Sigmoid colon (tissue), 7 donors: Measurements from ENCODE around the gene MBTPS2. TPM values are rescaled to one million over a fixed set of nuclear protein-coding genes. Genes with fewer than 3 reads are reported as not detected.

ENCODE experiments used
- DNase-seq: peaks from one replicate; pipeline ENCODE4 v3.0.0-alpha.2; 2019
- H3K27ac ChIP-seq, 4 donors: fragments of 200-600 bp; sonication (generic); one replicate each; pipeline ENCODE4 v1.5.1; 2016 to 2019; ENCODE audit warnings: mild to moderate bottlenecking in 1 of 4
- H3K27me3 ChIP-seq, 3 donors: fragments of 200-600 bp; sonication (generic); one replicate each; pipeline ENCODE4 v1.5.1; 2019; ENCODE audit warnings: mild to moderate bottlenecking in 1 of 3
- H3K36me3 ChIP-seq, 4 donors: fragments of 200-600 bp; sonication (generic); one replicate each; pipeline ENCODE4 v1.5.1; 2016 to 2019
- H3K4me1 ChIP-seq, 4 donors: fragments of 200-600 bp; sonication (generic); one replicate each; pipeline ENCODE4 v1.5.1; 2017 to 2019
- H3K4me3 ChIP-seq, 4 donors: fragments of 200-600 bp; sonication (generic); one replicate each; pipeline ENCODE4 v1.5.1; 2017 to 2019; ENCODE audit warnings: mild to moderate bottlenecking in 2 of 4, moderate library complexity in 1 of 4
- H3K9me3 ChIP-seq, 4 donors: fragments of 200-600 bp in 3 of 4; sonication (generic) in 3 of 4; one replicate each; pipeline versions ENCODE4 v1.5.1 to v1.6.1; 2013 to 2019
- CTCF ChIP-seq, 4 experiments: fragments of 450-650 bp in 3 of 4; fragments of 200-600 bp in 1 of 4; IDR thresholded peaks; one replicate each; pipeline ENCODE4 v1.5.1; 2016 to 2019; ENCODE audit warnings: antibody characterized with exemption in 4 of 4, mild to moderate bottlenecking in 3 of 4, moderate library complexity in 2 of 4
- EP300 ChIP-seq, 4 donors: sonication (generic); formaldehyde crosslinking; IDR thresholded peaks; one replicate each; pipeline ENCODE4 v1.6.1; 2017; ENCODE audit warnings: antibody characterized with exemption in 4 of 4
- POLR2A ChIP-seq, 2 donors: fragments of 450-650 bp; IDR thresholded peaks; one replicate each; pipeline ENCODE4 v1.6.1; 2016; ENCODE audit warnings: antibody characterized with exemption in 2 of 2, mild to moderate bottlenecking in 2 of 2, moderate library complexity in 2 of 2
- POLR2AphosphoS5 ChIP-seq, 4 donors: sonication (generic); formaldehyde crosslinking; IDR thresholded peaks; one replicate each; pipeline ENCODE4 v1.6.1; 2017; ENCODE audit warnings: antibody characterized with exemption in 4 of 4
- WGBS, 2 donors: extraction: QIAGEN DNeasy Blood & Tissue Kit; methylation state at CpG; one replicate each; pipeline ENCODE4 v1.1.7; 2013; 5-methylcytosine and 5-hydroxymethylcytosine counted together
- intact Hi-C: fragments of 100-400 bp; cut with DNase I; formaldehyde crosslinking; loops from one replicate; pipeline ENCODE4 v1.15.1; 2023
- polyA plus RNA-seq, 3 donors: library from polyadenylated mRNA; stranded (reverse); fragments of 200-250 nt; gene quantifications; one replicate each; pipeline ENCODE4 v1.2.3, GENCODE V29; 2013
- total RNA-seq, 4 donors: library from RNA; depleted of rRNA; stranded (reverse); fragments of >200 nt; gene quantifications; one replicate each; pipeline ENCODE4 v1.1.0, GENCODE V29; 2016
- donor health status: healthy with polysubstance abuse.
- donor health status: Bipolar disorder and iron deficiency.
- donor health status: healthy.

MBTPS2 gene
- 10 to 100 TPM in 3 of 4 donors, 1 to 10 TPM in 1; 9.9 to 15.8 (median 12.7) TPM for total RNA-seq
- 1 to 10 TPM in 2 of 3 donors, under 1 TPM in 1; under 0.01 to 4.3 (median 1.2) TPM for polyA plus RNA-seq

GRCh38 chrX:21839334-21840192 is at the start of gene MBTPS2:
Gene MBTPS2 (plus strand): TSS chrX:21839617. CDS start chrX:21839735, 118 bp downstream.
- Histone ChIP-seq H3K36me3 (no peaks in the 10 kb centered on the region), H3K27me3 (no peaks in the 10 kb centered on the region), H3K9me3 (no peaks in the 10 kb centered on the region), H3K4me3 (peak within 1 kb of the TSS; percentile 56 to 72 (median 64)), H3K4me1 (peaks cover 0 to 8% (median 3%) of the 10 kb centered on the region in 4 donors), H3K27ac (peak within 1 kb of the TSS; percentile 70 to 88 (median 81))
- peak; percentile 93 for DNase-seq
- TF ChIP-seq EP300 (IDR thresholded peaks at IDR 0.05) (no peak), POLR2A (IDR thresholded peaks at IDR 0.05) (peak; percentile 18 to 58), POLR2AphosphoS5 (IDR thresholded peaks at IDR 0.05) (peak; percentile 62 to 91 (median 75)), CTCF (IDR thresholded peaks at IDR 0.05) (no peak)
- 0 to 1% methylated on average over 61 of the region's 61 CpGs for WGBS, 2 donors
- intact Hi-C loops: loop anchor here (5.0 kb wide), 1 partner anchor 128 kb away; no protein-coding TSS in a partner anchor

GRCh38 chrX:21798677-21799219 is 40.7 kb upstream of the MBTPS2 start:
- TF ChIP-seq POLR2AphosphoS5 (IDR thresholded peaks at IDR 0.05) (peak in 1 of 4 donors; percentile 35), POLR2A (IDR thresholded peaks at IDR 0.05) (no peak), CTCF (IDR thresholded peaks at IDR 0.05) (no peak)
- Histone ChIP-seq H3K36me3 (no peaks in the 10 kb centered on the region), H3K27me3 (no peaks in the 10 kb centered on the region), H3K4me3 (no peak overlapping the region), H3K27ac (peak overlapping the region in 3 of 4 donors; percentile 59 to 75 (median 61)), H3K4me1 (peaks cover 0 to 41% (median 12%) of the 10 kb centered on the region in 4 donors), H3K9me3 (no peaks in the 10 kb centered on the region)
- no peak for DNase-seq
- WGBS, 2 donors: 74 to 88% methylated on average over 6 of the region's 6 CpGs
- intact Hi-C loops: no loop called here

GRCh38 chrX:21799767-21800166 is 39.6 kb upstream of the MBTPS2 start:
- no peaks in the 10 kb centered on the region for H3K27me3 ChIP-seq
- 81 to 89% methylated on average over 6 of the region's 6 CpGs for WGBS, 2 donors
- no peaks in the 10 kb centered on the region for H3K9me3 ChIP-seq
- intact Hi-C loops: no loop called here
- DNase-seq: no peak
- H3K27ac ChIP-seq: peak overlapping the region in 3 of 4 donors; percentile 59 to 75 (median 61)
- no peaks in the 10 kb centered on the region for H3K36me3 ChIP-seq
- peaks cover 0 to 41% (median 12%) of the 10 kb centered on the region in 4 donors for H3K4me1 ChIP-seq
- TF ChIP-seq CTCF (IDR thresholded peaks at IDR 0.05) (no peak), POLR2AphosphoS5 (IDR thresholded peaks at IDR 0.05) (no peak), EP300 (IDR thresholded peaks at IDR 0.05) (no peak), POLR2A (IDR thresholded peaks at IDR 0.05) (no peak)
- no peak overlapping the region for H3K4me3 ChIP-seq

- intact Hi-C loops: no loop called here
- Histone ChIP-seq H3K36me3 (no peaks in the 10 kb centered on the region), H3K4me3 (no peak overlapping the region), H3K9me3 (no peaks in the 10 kb centered on the region), H3K4me1 (peaks cover 0 to 43% (median 12%) of the 10 kb centered on the region in 4 donors), H3K27ac (peak overlapping the region in 3 of 4 donors; percentile 59 to 75 (median 61)), H3K27me3 (no peaks in the 10 kb centered on the region)
- 0 to 20% methylated on average over 1 of the region's 1 CpG for WGBS, 2 donors
- peak in 1 of 4 donors; percentile 23 for TF ChIP-seq POLR2AphosphoS5 (IDR thresholded peaks at IDR 0.05)
- TF ChIP-seq EP300 (IDR thresholded peaks at IDR 0.05): no peak
- no peak for DNase-seq
Observed at GRCh38 chrX:21800344-21800770, 39.1 kb upstream of the MBTPS2 start.
